GM18511 (cell line): Measurements from ENCODE around the gene MC1R.
"Not testable (repeated sequence)": the region's sequence is repeated elsewhere in the genome, so short reads cannot be mapped to it uniquely, and the experiment has no call there.

ENCODE experiments used
- ATAC-seq: cut with Tn5 transposase; IDR thresholded peaks from one replicate; pipeline ENCODE4 v1.9.1; 2021; ENCODE audit warnings: mild to moderate bottlenecking, moderate library complexity; ENCODE audit not compliant: unreplicated experiment

MC1R gene

GRCh38 chr16:89934019-89934418 is 15.4 kb downstream of the MC1R start:
- ATAC-seq, result not testable (repeated sequence)

DNA sequence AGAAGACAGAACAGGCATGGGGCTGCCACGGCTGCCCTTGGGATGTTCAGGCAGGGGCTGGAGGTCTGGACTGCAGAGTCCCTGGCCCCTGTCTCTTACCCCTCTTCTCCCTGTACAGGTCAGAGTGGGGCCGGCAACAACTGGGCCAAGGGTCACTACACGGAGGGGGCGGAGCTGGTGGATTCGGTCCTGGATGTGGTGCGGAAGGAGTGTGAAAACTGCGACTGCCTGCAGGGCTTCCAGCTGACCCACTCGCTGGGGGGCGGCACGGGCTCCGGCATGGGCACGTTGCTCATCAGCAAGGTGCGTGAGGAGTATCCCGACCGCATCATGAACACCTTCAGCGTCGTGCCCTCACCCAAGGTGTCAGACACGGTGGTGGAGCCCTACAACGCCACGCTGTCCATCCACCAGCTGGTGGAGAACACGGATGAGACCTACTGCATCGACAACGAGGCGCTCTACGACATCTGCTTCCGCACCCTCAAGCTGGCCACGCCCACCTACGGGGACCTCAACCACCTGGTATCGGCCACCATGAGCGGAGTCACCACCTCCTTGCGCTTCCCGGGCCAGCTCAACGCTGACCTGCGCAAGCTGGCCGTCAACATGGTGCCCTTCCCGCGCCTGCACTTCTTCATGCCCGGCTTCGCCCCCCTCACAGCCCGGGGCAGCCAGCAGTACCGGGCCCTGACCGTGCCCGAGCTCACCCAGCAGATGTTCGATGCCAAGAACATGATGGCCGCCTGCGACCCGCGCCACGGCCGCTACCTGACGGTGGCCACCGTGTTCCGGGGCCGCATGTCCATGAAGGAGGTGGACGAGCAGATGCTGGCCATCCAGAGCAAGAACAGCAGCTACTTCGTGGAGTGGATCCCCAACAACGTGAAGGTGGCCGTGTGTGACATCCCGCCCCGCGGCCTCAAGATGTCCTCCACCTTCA is 16.2 kb downstream of the MC1R start:
- ATAC-seq, result no peak

DNA sequence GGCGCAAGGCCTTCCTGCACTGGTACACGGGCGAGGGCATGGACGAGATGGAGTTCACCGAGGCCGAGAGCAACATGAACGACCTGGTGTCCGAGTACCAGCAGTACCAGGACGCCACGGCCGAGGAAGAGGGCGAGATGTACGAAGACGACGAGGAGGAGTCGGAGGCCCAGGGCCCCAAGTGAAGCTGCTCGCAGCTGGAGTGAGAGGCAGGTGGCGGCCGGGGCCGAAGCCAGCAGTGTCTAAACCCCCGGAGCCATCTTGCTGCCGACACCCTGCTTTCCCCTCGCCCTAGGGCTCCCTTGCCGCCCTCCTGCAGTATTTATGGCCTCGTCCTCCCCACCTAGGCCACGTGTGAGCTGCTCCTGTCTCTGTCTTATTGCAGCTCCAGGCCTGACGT is 17.0 kb downstream of the MC1R start:
- not testable (repeated sequence) for ATAC-seq

GRCh38 chr16:89936034-89936433 is 17.4 kb downstream of the MC1R start:
- ATAC-seq, result no peak

DNA sequence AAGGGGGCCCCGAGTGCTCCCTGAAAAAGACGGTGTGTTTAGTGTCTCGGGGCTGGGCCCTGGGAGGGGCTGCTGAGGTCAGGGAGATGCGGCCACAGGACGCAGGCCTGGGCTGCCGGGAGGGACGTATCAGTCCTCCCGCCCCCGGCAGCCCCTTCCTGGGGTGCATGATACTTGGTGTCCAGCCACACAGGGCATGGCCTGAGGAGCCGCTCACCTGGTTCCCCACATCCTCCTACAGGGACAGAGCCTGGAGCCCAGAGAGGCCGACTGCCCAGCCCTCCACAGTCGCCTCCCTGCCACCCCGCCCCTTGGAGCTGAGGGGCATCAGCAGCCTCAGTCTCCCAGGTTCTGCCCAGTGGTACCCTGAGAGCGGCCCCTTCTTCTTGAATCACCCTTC is 17.8 kb downstream of the MC1R start:
- no peak for ATAC-seq

DNA sequence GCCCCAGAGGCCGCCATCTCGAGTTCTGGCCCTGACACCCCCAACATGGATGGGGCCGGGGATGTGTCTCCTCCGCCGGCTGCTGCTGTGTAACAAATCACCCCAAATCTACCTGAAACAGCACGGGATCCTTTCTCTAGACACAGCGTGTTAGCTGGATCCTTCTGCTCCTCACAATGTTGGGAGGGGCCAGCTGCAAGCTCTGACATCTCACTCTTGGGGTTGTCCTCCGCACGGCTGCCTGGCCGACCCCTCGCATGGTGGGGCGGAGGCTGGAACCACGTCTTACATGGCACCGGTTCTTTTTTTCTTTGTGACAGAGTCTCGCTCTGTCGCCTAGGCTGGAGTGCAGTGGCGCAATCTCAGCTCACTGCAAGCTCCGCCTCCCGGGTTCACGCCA is 18.3 kb downstream of the MC1R start:
- no peak for ATAC-seq

- ATAC-seq, result no peak
Observed at GRCh38 chr16:89938175-89938885, 19.7 kb downstream of the MC1R start.

DNA sequence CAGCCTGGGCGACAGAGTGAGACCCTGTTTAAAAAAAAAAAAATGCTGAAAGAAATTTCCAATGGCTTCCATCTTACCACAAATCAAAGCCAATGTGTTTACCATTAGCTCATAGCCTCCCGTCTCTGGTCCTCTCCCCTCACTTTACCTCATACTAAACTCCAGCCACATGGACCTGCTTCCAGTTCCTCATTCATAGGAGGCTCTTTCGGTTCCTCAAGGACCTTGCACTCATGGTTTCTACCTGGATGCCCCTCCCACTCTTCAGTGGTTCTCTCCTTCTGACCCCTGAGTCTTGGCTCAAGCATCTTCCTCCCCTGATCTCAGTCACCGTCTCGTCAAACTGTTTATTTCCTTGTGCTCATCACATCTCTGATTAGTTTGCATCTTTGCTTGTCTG is 26.1 kb downstream of the MC1R start:
- no peak for ATAC-seq

DNA sequence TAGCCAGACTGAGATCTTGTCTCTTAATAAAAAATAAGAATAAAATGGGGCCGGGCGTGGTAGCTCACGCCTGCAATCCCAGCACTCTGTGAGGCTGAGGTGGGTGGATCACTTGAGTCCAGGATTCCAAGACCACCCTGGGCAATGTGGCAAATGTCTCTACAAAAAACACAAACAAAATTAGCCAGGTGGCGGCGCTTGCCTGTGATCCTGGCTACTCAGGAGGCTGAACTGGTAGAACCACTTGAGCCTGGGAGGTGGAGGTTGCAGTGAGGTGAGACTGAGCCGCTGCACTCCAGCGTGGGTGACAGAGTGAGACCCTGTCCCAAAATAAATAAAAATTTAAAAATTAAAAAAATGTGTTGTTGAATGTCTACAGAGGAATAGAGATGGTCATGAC is 27.0 kb downstream of the MC1R start:
- no peak for ATAC-seq

GRCh38 chr16:89946515-89946914 is 27.9 kb downstream of the MC1R start:
- no peak for ATAC-seq

DNA sequence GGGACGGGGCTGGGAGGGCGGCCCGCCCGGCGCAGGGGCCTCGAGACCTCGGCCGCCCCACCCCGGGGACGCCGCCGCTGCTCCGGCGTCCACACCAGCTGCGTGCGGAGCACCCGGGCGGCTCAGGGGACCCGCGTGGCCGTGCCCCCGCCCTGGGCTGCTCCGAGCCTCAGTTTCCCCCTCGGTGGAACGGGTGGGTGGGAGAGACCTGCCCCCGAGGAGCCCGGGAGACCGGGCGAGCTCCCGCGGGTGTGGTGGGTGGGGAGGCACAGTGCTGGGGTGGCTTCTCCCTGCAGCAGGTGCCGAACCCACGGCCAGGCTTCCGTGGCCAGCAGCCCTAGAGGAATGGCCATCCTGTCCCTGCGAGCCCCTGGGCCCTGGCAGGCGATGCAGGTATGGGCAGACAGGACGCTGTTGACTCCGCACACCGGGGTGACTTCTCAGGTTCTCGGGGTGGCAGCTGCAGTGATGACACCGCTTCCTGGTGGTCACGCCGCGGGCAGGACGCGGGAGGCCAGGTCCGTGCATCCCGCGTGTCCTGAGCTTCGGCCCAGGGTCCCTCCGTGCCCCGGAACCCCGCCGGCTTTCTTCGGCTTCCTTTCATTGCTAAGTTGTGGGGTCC is 30.6 kb downstream of the MC1R start:
- ATAC-seq, result no peak

GRCh38 chr16:89949756-89950155 is 31.1 kb downstream of the MC1R start:
- ATAC-seq, result no peak

DNA sequence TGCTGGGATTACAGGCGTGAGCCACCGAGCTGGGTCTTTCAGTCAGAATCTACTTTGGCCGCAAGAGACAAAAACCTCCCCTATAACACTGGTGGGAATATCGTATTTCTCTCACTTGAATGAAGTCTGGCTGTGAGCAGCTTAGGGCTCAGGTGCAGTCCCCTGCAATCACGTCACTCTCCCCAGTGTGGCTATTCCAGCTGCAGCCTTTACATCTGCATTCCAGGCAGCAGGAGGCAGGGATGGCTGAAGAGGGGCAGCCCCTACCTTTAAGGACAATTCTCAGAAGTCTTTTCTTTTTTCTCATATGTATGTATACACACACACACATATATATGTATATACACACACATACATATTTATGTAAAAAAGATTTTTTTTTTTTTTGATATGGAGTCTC is 32.8 kb downstream of the MC1R start:
- no peak for ATAC-seq

GRCh38 chr16:89952049-89952448 is 33.4 kb downstream of the MC1R start:
- ATAC-seq, result no peak

GRCh38 chr16:89952551-89952950 is 33.9 kb downstream of the MC1R start:
- no peak for ATAC-seq

GRCh38 chr16:89953671-89954406 is 35.2 kb downstream of the MC1R start:
- ATAC-seq, result peak; percentile 72

GRCh38 chr16:89954462-89954861 is 35.8 kb downstream of the MC1R start:
- ATAC-seq, result no peak

DNA sequence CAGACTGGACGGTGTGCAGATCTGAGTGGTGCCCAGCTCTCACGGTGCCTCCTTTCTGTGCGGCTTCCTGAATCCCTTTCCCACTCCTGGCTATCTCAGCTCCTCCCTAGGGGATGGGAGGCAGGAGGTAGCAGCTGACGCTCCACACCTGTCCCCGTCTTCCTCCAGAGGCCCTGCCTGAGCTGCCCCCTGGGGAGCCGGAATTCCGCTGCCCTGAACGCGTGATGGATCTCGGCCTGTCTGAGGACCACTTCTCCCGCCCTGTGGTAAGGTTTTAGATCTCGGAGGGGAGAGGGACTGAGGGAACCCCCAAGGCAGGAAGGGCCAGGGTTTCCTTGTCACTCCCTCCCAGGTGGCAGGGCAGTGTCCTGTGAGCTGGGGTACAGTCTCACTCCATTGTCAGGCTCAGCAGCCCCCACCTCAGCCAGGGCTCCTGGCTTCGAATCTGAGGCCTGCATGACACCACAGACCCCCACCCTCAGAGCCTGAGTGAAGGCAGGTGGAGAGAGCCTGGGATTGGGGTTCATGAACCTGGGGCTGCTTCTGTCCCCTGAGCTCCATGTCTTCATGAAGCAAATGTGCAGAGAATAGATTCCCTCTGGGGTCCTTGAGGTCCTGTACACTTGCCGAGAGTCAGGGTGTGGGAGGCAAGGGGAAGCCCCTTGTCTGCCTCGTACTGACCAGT is 36.5 kb downstream of the MC1R start:
- no peak for ATAC-seq

DNA sequence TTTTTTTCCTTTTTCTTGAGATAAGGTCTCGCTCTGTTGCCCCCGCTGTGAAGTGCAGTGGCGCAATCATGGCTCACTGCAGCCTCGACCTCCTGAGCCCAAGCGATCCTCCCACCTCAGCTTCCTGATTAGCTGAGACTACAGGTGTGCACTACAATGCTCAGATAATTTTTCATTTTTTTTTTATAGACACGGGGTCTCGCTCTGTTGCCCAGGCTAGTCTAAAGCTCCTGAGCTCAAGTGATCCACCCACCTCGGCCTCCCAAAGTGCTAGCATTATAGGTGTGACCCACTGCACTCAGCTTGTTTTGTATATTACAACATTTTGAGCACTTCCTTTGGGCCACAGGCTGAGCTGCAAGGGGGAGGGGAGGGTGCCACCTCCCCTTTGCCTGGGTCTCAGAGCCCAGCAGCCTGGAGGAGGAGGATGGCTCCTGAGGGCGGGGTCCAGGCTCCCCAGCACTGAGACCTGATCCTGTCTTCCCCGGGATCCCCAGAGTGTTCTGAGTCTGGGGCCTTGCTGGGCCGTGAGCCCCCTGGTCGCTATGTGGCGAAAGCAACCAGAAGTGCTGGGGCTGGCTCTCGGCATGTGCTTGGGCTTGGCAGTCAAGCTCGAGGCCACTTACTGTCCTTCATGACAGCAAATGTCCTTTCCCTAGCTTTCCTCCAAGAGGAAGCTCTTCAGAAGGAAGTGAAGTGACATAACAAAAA is 38.0 kb downstream of the MC1R start:
- no peak for ATAC-seq
